ENCODE results near the gene POLR2F.

- TF ChIP-seq POLR2A (IDR thresholded peaks at IDR 0.05), result no peak
- TF ChIP-seq CTCF (IDR thresholded peaks at IDR 0.05), result no peak
- TF ChIP-seq EP300 (IDR thresholded peaks at IDR 0.05), result no peak
Measured at GRCh38 chr22:37998543-37998942, 45.0 kb downstream of the POLR2F start.
